K562 (cell line): Measurements from ENCODE around the gene NRDE2. TPM values are rescaled to one million over a fixed set of nuclear protein-coding genes. Genes with fewer than 3 reads are reported as not detected.

Source experiments
- ATAC-seq: fragments of 200-7000 bp; cut with Tn5 transposase; 3 replicates; pipeline ENCODE4 v1.9.1; 2020; ENCODE audit warnings: moderate library complexity
- BruUV-seq: library from RNA; stranded (reverse); fragments of 400-500 nt; replicated peaks from 2 replicates; lab custom pipeline; 2021; lab: Mats Ljungman, UMichigan
- CTCF ChIA-PET: fragments of 300-600 bp; formaldehyde crosslinking; extraction: SDS; loops from one replicate; lab custom pipeline; 2021; ENCODE audit warnings: low intra/inter-chr PET ratio; lab: Yijun Ruan, JAX
- POLR2A ChIA-PET: fragments of 300-600, 350-650 bp; sonication (Branson Sonifier 250); formaldehyde crosslinking; extraction: SDS; loops from one replicate; lab custom pipeline; 2021; ENCODE audit warnings: antibody characterized with exemption, inconsistent platforms; lab: Yijun Ruan, JAX
- DNase-seq, 4 experiments: peaks; one replicate each; pipeline versions ENCODE4 v3.0.0 to v3.0.0-alpha.2; 2011 to 2018; ENCODE audit warnings: low spot score in 3 of 4, mixed read lengths in 3 of 4; ENCODE audit errors: extremely low read depth in 1 of 4
- FAIRE-seq: peaks from 2 replicates; lab custom pipeline; 2011; peaks lifted over from hg19 to GRCh38; lab: Jason Lieb, UNC
- H2AFZ ChIP-seq: 2 replicates; pipeline ENCODE4 v1.6.0; 2011; ENCODE audit warnings: low read depth, low read length, control low read depth, inconsistent platforms
- H3K27ac ChIP-seq: fragments of 200-600 bp; 3 replicates; pipeline ENCODE4 v1.8.0; 2011; ENCODE audit warnings: low read depth, mild to moderate bottlenecking, control low read depth, inconsistent platforms, low read length, moderate library complexity, mixed read lengths; ENCODE audit errors: extremely low read depth
- H3K27me3 ChIP-seq, 2 experiments: fragments of 300-600 bp in 1 of 2; 2 replicates in 1 of 2; 3 replicates in 1 of 2; pipeline versions ENCODE4 v1.6.0 to v1.8.0; 2011; ENCODE audit warnings: inconsistent platforms in 2 of 2, low read length in 2 of 2, mild to moderate bottlenecking in 1 of 2, mixed read lengths in 1 of 2, moderate library complexity in 1 of 2; ENCODE audit not compliant: control insufficient read depth in 2 of 2, insufficient read depth in 2 of 2
- H3K36me3 ChIP-seq: fragments of 300-600 bp; 3 replicates; pipeline ENCODE4 v1.8.0; 2011; ENCODE audit warnings: mild to moderate bottlenecking, low read length, inconsistent platforms; ENCODE audit not compliant: control insufficient read depth, insufficient read depth
- H3K4me1 ChIP-seq, 2 experiments: fragments of 200-600 bp in 1 of 2; replicated peaks in 1 of 2; 2 replicates in 1 of 2; 3 replicates in 1 of 2; pipeline versions ENCODE4 v1.5.1 to v1.8.0; 2011; ENCODE audit warnings: inconsistent platforms in 2 of 2, low read length in 2 of 2, mild to moderate bottlenecking in 1 of 2, mixed read lengths in 1 of 2, moderate library complexity in 1 of 2; ENCODE audit not compliant: control insufficient read depth in 2 of 2, insufficient read depth in 2 of 2
- H3K4me2 ChIP-seq: 2 replicates; pipeline ENCODE4 v1.6.1; 2011; ENCODE audit warnings: low read length, control low read depth, inconsistent platforms, mixed read lengths; ENCODE audit not compliant: insufficient read depth
- H3K4me3 ChIP-seq: fragments of 200-600 bp; sonication (generic), shearing (Covaris generic); 2 replicates; pipeline ENCODE4 v1.5.1; 2016; ENCODE audit warnings: control low read depth, inconsistent platforms
- H3K79me2 ChIP-seq: fragments of 200-600 bp; 3 replicates; pipeline ENCODE4 v1.8.0; 2011; ENCODE audit warnings: low read length, inconsistent platforms; ENCODE audit not compliant: control insufficient read depth, insufficient read depth
- H3K9ac ChIP-seq, 2 experiments: 2 replicates each; pipeline versions ENCODE4 v1.6.0 to v1.6.1; 2011; ENCODE audit warnings: low read depth in 2 of 2, low read length in 2 of 2, control low read depth in 1 of 2, inconsistent platforms in 1 of 2, mild to moderate bottlenecking in 1 of 2, mixed read lengths in 1 of 2; ENCODE audit not compliant: insufficient read depth in 1 of 2
- H3K9me1 ChIP-seq: one replicate; pipeline ENCODE4 v1.6.0; 2011; ENCODE audit warnings: inconsistent platforms, mild to moderate bottlenecking, low read length, moderate library complexity; ENCODE audit not compliant: control insufficient read depth, insufficient read depth
- H3K9me3 ChIP-seq: replicated peaks from 2 replicates; pipeline ENCODE4 v1.5.1; 2011; ENCODE audit warnings: low read depth, low read length, inconsistent platforms; ENCODE audit not compliant: control insufficient read depth, insufficient read depth
- H4K20me1 ChIP-seq: replicated peaks from 2 replicates; pipeline ENCODE4 v1.6.1; 2011; ENCODE audit warnings: low read length, inconsistent platforms, mixed read lengths; ENCODE audit not compliant: control insufficient read depth, insufficient read depth
- BRCA1 ChIP-seq, 2 experiments: fragments of 450-650 bp in 1 of 2; sonication (generic) in 1 of 2; formaldehyde crosslinking in 1 of 2; IDR thresholded peaks; 2 replicates each; pipeline versions ENCODE4 v1.5.0 to v1.6.1; 2017 to 2020; ENCODE audit warnings: mild to moderate bottlenecking in 1 of 2, missing genetic modification reagents in 1 of 2
- NRF1 ChIP-seq, 2 experiments: fragments of 450-650 bp; IDR thresholded peaks in 1 of 2; conservative IDR thresholded peaks in 1 of 2; 2 replicates each; pipeline ENCODE4 v1.6.1; 2014; ENCODE audit warnings: mild to moderate bottlenecking in 2 of 2
- ZNF512 ChIP-seq: IDR thresholded peaks from 2 replicates; pipeline ENCODE4 v1.6.1; 2016; ENCODE audit warnings: missing genetic modification characterization, missing compliant biosample characterization
- WGBS: fragments of 100-300 bp; shearing (Covaris generic); methylation state at CpG from one replicate; pipeline ENCODE4 v1.1.6; 2016; ENCODE audit warnings: low coverage, mixed read lengths; ENCODE audit not compliant: insufficient coverage; ENCODE audit errors: missing lambda C conversion rate; 5-methylcytosine and 5-hydroxymethylcytosine counted together
- in situ Hi-C: fragments of 300-500 bp; cut with MboI; formaldehyde crosslinking; loops from 4 replicates; pipeline ENCODE4 v1.15.0; 2018; ENCODE audit warnings: inconsistent platforms, mixed read lengths
- intact Hi-C: fragments of 100-400 bp; cut with micrococcal nuclease; formaldehyde crosslinking; loops from 2 replicates; pipeline ENCODE4 v1.14.2; 2022
- polyA plus RNA-seq, 8 experiments: library from polyadenylated mRNA; depleted of rRNA in 4 of 8; stranded (reverse) in 5 of 8; unstranded in 3 of 8; fragments of >200 nt; fragmentation: Nextera tagmentation in 2 of 8; fragmentation: Illumina TruSeq in 1 of 8; extraction: Ambion mirVana in 2 of 8; extraction: Trizol in 1 of 8; gene quantifications; 2 replicates each; pipeline versions ENCODE4 v1.2.1 to v1.2.3, GENCODE V29; 2011 to 2014; ENCODE audit warnings: inconsistent platforms in 1 of 8, missing spikeins in 1 of 8
- total RNA-seq, 7 experiments: library from RNA; depleted of rRNA in 6 of 7; stranded (reverse); fragments of >200 nt in 6 of 7; fragmentation: Illumina TruSeq in 2 of 7; extraction: Trizol in 2 of 7; gene quantifications; 2 replicates each; pipeline versions ENCODE4 v1.2.1 to v1.2.3, GENCODE V29; 2011 to 2021; ENCODE audit warnings: low replicate concordance in 1 of 7

The NRDE2 gene
- total and polyA plus RNA-seq, 9 of the 15 experiments (the other 6 are each of a cell fraction or from before 2014, with no cell fraction given) = 3.3 to 15.0 (median 8.4) TPM

- BruUV-seq = no TSS peak
- POLR2A ChIA-PET = interaction anchor here (0.7 to 4.4 kb wide), 5 partner anchors 11 to 265 kb away, joined by 3 to 35 read pairs (median 4); no protein-coding TSS in a partner anchor
- peaks cover 0 to 5% of the 10 kb centered on the region in 2 experiments; a peak in 1 of 5 replicates for H3K27me3 ChIP-seq
- H3K27ac ChIP-seq = peak overlapping the region; percentile 89; the same call in 2 of the 3 replicates
- H2AFZ ChIP-seq = peak overlapping the region; percentile 77
- H3K4me2 ChIP-seq = peak overlapping the region; percentile 85
- peaks cover 0 to 3% of the 10 kb centered on the region in 2 experiments; a peak in 2 of 5 replicates for H3K4me1 ChIP-seq
- CTCF ChIA-PET = no interaction called here
- no peaks in the 10 kb centered on the region for H4K20me1 ChIP-seq
- TF ChIP-seq ZNF512 (tag) (peak; percentile 48; the same call in 1 of the 2 replicates), NRF1 (conservative IDR thresholded peaks at IDR 0.05 in 1 of 2, IDR thresholded peaks at IDR 0.05 in 1 of 2) (no peak), BRCA1 (IDR thresholded peaks at IDR 0.05) (no peak), BRCA1 (CRISPR knock-in tag; IDR thresholded peaks at IDR 0.05) (no peak)
- peak overlapping the region in 1 of 2 experiments; percentile 92; a peak in 1 of 4 replicates for H3K9ac ChIP-seq
- intact Hi-C loops = no loop called here
- peaks cover 32% of the 10 kb centered on the region for H3K79me2 ChIP-seq
- WGBS = 85% methylated on average over 1 of the region's 1 CpG
- ATAC-seq (no peak), DNase-seq (no peak), FAIRE-seq (no peak)
- peak overlapping the region; percentile 97 for H3K4me3 ChIP-seq
- in situ Hi-C loops = no loop called here
- no peaks in the 10 kb centered on the region for H3K9me1 ChIP-seq
- no peaks in the 10 kb centered on the region; the same call in 1 of the 2 replicates for H3K9me3 ChIP-seq
- H3K36me3 ChIP-seq = peaks cover 26% of the 10 kb centered on the region; the same call in 2 of the 3 replicates
Observed at GRCh38 chr14:90255871-90256270, 75.9 kb downstream of the NRDE2 start.
